HG02981 (cell line): ENCODE results near the gene R3HCC1L.

Experiments
- ATAC-seq: cut with Tn5 transposase; IDR thresholded peaks from one replicate; pipeline ENCODE4 v1.9.1; 2021; ENCODE audit warnings: mild to moderate bottlenecking, moderate library complexity; ENCODE audit not compliant: unreplicated experiment

R3HCC1L gene

GRCh38 chr10:98134431-98135221 lies at the start of gene R3HCC1L:
TSS of gene R3HCC1L (plus strand) at chr10:98134657. CDS start at chr10:98208115, 73,458 bp downstream.
- peak; percentile 91 for ATAC-seq

GRCh38 chr10:98085238-98085637 lies 49.2 kb upstream of the R3HCC1L start:
- no peak for ATAC-seq

GRCh38 chr10:98086837-98087708 lies 47.4 kb upstream of the R3HCC1L start:
- no peak for ATAC-seq

DNA sequence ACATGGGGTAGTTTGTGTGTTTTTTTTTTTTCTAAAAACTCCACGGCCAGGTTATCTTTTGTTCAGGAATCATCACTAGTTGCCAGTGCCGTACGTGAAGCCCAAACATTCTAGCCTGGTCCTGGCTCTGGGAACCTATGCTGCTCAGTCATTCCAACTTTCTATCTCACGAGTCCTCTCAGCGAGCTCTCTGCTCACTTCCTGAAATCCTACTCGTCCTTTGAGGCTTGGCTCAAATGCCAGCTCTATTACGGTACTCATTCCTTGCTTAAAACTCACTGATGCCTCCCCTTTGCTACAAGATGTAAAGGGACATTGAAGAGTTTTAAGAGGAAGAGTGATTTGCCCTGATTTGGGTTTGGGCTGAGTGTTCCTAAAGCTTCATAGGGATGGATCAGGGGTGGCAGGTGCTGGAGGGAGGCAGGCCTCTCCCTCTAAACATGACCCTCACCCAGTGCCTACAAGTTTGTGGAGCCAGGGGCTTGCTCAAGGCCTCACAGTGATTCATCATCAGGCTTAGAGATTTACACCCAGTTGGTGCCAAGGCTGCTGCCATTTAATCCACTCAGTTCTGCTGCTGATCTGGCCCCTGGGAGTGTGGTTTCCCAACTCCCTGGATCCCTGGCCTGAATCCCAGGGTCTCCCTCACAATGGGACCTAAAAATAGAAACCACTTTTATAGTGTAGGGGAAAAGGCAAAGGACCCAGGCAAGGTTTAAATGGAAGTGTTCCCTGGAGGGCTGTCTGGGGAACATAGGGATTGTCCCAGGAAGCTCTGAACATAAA lies 46.1 kb upstream of the R3HCC1L start:
- ATAC-seq: no peak

GRCh38 chr10:98090822-98091221 lies 43.6 kb upstream of the R3HCC1L start:
- no peak for ATAC-seq

DNA sequence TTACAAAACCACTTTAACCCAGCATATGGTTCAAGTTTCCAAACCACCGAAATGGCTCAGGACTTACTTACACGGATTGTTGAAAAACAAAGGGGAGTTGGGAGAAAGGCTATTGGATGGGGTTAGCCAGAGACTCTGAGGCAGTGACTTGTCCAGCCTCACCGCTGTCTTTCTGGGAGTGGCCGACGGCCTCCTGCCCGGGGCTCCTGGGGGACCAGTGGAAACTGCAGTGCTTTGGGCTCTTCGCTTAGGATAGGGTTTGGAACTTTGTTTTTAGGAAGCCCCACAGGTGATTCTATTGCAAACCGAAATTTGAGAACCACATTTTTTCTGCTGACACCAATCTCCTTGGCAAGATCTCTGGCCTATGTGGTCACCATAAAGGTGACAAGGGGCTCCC lies 38.1 kb upstream of the R3HCC1L start:
- ATAC-seq: no peak

DNA sequence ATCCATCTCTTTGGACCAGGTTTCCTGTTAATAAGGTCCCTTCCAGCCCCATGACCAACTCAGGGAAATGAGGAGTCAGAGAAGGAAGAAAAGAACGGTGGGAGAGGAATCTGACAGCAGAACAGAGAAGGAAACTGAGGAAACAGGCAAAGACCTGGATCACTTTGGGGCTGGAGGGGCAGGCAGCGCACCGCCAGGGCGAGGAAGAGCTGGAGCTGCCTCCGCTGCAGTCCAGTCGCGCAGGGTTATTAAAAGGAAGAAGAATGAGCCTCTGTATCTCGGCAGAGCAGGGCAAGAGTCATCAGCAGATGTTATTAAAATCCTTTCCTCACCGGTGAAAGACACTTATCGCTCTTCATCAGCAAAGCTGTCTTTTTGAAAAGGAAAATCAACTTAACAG lies 37.7 kb upstream of the R3HCC1L start:
- no peak for ATAC-seq

- no peak for ATAC-seq
These were observed 37.3 kb upstream of the R3HCC1L start for GRCh38 chr10:98097175-98097574.

GRCh38 chr10:98097616-98098015 lies 36.8 kb upstream of the R3HCC1L start:
- no peak for ATAC-seq

DNA sequence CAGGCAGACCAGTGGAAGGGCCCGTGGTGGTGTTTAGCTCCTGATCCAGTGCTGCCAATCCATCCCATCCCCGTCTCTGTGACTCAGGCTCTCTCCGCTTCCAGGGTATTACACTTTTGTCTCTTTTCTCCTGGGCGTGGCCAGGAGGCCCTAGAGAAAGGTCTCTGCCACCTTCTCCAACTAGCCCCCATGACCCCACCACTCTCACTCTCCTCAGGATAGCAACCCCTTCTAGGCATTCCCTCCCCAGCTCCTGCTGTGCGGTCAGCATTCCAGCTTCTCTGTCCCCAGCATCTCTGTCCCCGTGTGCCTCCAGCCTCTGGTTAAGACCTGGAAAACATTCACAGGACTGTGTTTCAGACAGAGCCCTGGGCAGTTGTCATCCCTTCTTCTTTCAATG lies 36.2 kb upstream of the R3HCC1L start:
- no peak for ATAC-seq

- ATAC-seq: no peak
These were observed 34.0 kb upstream of the R3HCC1L start for GRCh38 chr10:98100476-98100875.

DNA sequence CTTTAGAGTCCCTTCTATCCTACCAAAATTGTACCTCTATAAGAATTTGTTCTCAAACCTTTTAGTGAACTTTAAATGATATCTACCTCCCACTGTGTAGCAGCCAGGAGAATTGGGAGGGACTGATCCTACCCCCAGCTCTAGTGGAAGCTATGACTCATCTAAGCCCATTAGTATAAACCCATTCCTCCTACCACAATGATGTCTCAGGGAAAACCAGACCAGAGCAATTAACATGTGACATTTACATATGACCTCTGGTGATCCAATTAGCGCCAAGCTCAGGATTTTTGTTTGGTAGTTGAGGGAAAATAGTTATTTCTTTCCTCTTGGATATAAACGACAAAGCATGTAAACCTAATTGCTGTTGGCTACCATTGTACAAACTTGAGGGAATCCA lies 33.1 kb upstream of the R3HCC1L start:
- ATAC-seq: no peak

DNA sequence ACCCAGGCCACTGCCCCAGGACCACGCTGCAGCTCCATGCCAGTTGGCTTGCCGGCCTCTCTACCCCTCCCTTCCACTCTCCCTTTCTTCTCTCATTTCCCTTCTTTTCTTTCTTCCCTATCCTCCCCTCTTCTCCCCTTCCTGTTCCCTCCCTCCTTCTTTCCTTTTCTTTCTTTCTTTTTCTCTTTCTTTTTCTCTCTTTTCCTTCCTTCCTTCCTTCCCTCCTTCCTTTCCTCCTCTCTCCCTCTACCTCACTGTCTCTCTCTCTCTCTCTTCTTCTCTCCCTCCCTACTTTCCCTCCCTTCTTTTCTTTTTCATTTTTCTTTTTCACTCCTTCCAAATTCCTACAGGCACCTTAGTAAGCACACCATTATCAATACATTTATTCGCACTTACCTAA lies 30.3 kb upstream of the R3HCC1L start:
- no peak for ATAC-seq

- no peak for ATAC-seq
These were observed 27.9 kb upstream of the R3HCC1L start for GRCh38 chr10:98106531-98106930.

- no peak for ATAC-seq
These were observed 26.6 kb upstream of the R3HCC1L start for GRCh38 chr10:98107644-98108430.

- no peak for ATAC-seq
These were observed 24.1 kb upstream of the R3HCC1L start for GRCh38 chr10:98110356-98110755.

- no peak for ATAC-seq
These were observed 19.2 kb upstream of the R3HCC1L start for GRCh38 chr10:98115031-98115787.

GRCh38 chr10:98119891-98120290 lies 14.6 kb upstream of the R3HCC1L start:
- no peak for ATAC-seq

GRCh38 chr10:98125940-98126631 lies 8.4 kb upstream of the R3HCC1L start:
- ATAC-seq: no peak
